HG03108 (cell line): ENCODE measurements around the gene FAM177A1.
"Not testable (repeated sequence)": the region's sequence is repeated elsewhere in the genome, so short reads cannot be mapped to it uniquely, and the experiment has no call there.

Experiments
- ATAC-seq: cut with Tn5 transposase; IDR thresholded peaks from one replicate; pipeline ENCODE4 v1.9.1; 2021; ENCODE audit warnings: moderate library complexity; ENCODE audit not compliant: unreplicated experiment

The FAM177A1 gene, protein sequence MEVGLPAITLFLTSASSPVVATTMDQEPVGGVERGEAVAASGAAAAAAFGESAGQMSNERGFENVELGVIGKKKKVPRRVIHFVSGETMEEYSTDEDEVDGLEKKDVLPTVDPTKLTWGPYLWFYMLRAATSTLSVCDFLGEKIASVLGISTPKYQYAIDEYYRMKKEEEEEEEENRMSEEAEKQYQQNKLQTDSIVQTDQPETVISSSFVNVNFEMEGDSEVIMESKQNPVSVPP

DNA sequence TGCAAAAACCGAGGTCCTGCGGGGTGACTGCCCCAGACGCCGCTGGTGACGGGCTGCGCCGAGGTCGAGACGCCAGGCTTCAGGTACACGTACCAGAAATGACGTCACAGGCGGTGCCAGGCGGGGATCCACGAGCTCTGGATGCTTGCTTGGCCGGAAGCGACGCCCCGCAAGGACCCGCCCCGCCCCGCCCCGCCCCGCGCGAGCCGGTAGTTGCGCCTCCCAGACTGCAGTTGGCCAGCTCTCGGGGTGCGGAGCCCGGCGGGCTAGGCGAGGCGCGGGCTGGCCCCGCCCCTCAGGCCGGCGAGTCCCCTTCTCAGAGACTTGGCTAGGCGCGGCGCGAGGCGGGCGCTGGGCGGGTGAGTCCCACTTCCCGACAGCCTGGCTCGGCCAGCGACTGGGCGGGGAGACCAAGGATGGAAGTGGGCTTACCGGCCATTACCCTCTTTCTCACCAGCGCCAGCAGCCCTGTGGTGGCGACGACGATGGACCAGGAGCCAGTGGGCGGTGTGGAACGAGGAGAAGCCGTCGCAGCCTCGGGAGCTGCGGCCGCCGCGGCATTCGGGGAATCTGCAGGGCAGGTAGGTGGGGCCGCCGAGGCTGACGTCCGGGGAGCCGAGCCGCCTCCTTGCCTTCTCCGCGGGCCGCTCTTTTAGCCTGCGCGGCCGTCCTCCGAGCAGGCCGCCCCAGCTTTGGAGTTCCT lies at the start of gene FAM177A1:
FAM177A1 (plus strand) TSS at position 225 of the 703 bp plus-strand sequence; CDS start at position 417, 192 bp downstream.
- peak; percentile 95 for ATAC-seq

- no peak for ATAC-seq
These were observed 48.3 kb upstream of the FAM177A1 start for GRCh38 chr14:34997762-34998161.

- ATAC-seq = no peak
These were observed 46.6 kb upstream of the FAM177A1 start for GRCh38 chr14:34999500-34999899.

- no peak for ATAC-seq
These were observed 44.5 kb upstream of the FAM177A1 start for GRCh38 chr14:35001621-35002020.

DNA sequence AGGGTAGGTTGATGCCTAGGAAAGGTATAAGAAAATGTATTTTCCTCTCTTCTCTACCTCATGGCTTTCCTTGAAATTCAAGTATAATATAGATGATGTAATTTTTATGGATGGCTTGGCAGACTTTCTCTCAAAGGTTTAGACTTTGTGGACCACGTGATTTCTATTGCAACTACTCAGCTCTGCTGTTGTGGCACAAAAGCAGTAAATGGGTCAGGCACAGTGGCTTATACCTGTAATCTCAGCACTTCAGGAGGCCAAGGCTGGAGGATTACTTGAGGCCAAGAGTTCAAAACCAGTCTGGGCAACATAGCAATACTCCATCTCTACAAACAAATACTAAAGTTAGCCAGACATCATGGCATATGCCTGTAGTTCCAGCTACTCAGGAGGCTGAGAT lies 41.2 kb upstream of the FAM177A1 start:
- no peak for ATAC-seq

DNA sequence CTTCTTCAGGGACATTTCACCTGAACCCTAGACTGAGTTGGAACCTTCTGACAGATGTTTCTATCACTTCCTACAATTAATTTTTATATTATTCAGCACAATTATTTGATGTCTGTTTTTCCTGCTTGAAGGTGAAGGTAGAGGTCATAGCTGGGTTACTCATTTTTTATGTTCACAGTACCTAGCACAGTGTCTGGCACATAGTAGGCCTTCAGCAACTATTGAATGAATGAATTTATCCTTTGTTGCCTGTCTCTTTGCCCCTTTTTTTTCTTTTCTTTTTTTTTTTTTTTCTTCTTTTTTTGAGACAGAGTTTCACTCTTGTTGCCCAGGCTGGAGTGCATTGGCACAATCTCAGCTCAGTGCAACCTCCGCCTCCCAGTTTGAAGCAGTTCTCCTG lies 29.5 kb upstream of the FAM177A1 start:
- no peak for ATAC-seq

DNA sequence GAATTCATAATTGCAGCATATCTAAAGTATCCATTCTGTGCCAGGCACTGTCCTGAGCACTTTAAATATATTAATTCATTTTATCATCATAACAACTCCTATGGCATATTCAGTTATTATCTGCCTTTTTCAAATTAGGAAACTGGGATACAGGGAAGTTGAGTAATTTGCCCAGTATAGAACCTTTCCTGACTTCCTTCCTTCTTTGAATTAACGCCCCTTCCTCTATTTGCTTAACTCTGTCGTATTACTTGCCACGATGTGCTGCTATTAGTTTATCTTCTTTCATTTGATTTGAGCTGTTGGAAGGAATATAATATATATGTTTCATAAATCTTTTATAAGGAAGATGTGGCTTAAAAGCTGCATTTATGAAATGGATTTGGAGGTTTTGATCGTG lies 25.4 kb upstream of the FAM177A1 start:
- no peak for ATAC-seq

DNA sequence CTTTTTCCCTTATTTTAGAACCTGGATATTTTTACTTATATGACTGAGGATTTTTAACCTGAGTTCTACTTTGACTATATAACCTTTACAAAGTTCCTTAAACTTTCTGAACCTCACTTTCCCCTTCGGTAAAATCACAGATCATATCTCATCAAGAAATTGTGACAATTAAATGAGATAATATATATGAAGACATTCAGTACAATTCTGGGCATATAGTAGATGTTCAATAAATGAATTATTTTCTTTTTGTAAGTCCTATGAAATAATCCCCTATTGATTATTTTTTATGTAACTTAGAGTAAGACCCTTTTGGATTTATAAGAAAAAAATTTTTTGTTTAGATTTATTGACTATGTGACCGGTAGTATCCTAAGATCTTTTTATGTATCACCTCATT lies 17.6 kb upstream of the FAM177A1 start:
- ATAC-seq = no peak

GRCh38 chr14:35032562-35032961 lies 13.5 kb upstream of the FAM177A1 start:
- no peak for ATAC-seq

DNA sequence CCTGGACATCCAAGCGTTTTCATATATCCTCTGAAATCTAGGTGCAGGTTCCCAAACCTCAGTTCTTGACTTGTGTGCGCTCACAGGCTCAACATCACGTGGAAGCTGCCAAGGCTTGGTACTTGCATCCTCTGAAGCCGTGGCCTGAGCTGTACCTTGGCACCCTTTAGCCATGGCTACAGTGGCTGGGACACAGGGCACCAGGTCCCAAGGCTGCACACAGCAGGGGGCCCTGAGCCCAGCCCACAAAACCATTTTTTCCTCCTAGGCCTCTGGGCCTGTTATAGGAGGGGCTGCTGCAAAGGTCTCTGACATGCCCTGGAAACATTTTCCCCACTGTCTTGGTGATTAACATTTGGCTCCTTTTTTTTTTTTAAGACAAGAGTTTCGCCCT lies 11.6 kb upstream of the FAM177A1 start:
- no peak for ATAC-seq

GRCh38 chr14:35034944-35035554 lies 11.0 kb upstream of the FAM177A1 start:
- ATAC-seq = not testable (repeated sequence)

DNA sequence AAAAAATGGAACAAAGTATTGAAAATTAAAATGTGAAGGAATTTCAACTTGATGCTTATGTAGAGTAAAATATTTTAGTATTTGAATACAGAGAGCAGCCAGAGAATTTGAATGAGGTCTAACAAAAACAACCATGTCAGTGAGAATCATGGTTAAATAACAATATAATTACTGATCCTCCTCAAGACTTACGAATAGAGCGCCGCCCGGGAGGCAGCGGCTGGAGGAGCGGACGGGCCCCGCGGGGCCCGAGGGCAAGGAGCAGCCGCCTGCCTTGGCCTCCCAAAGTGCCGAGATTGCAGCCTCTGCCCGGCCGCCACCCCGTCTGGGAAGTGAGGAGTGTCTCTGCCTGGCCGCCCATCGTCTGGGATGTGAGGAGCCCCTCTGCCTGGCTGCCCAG lies 7.8 kb upstream of the FAM177A1 start:
- ATAC-seq = not testable (repeated sequence)

DNA sequence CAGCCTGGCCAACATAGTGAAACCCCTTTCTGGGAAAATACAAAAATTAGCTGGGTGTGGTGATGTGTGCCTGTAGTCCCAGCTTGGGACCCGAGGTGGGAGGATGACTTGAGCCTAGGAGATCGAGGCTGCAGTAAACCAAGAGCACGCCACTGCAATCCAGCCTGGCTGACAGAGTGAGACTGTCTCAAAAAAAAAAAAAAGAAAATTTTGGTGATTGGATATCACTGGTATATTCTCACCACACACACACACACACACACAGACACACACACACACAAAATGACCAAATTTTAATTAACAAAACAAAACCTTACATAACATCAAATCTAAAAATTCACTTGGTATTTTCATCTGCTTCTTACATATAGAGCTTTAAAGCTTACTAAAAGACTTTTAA lies 3.4 kb upstream of the FAM177A1 start:
- ATAC-seq = no peak

DNA sequence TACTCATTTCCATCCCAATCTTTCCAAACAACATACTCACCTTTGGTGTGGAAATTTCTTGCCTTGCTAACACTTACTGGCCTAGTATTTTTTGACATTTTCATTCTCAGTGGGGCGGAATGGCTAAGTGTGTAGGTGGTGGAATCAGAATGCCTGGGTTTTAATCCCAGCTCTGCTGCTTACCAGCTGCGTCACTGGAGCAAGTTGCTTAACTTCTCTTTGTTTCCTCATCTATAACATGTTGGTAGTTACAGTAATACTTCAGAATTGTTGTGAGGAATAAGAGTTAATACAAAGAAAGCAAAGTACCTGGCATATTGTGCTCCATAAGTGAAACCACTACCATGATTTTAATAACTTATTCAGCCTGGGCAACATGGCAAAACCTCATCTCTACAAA lies 3.0 kb upstream of the FAM177A1 start:
- ATAC-seq = no peak

DNA sequence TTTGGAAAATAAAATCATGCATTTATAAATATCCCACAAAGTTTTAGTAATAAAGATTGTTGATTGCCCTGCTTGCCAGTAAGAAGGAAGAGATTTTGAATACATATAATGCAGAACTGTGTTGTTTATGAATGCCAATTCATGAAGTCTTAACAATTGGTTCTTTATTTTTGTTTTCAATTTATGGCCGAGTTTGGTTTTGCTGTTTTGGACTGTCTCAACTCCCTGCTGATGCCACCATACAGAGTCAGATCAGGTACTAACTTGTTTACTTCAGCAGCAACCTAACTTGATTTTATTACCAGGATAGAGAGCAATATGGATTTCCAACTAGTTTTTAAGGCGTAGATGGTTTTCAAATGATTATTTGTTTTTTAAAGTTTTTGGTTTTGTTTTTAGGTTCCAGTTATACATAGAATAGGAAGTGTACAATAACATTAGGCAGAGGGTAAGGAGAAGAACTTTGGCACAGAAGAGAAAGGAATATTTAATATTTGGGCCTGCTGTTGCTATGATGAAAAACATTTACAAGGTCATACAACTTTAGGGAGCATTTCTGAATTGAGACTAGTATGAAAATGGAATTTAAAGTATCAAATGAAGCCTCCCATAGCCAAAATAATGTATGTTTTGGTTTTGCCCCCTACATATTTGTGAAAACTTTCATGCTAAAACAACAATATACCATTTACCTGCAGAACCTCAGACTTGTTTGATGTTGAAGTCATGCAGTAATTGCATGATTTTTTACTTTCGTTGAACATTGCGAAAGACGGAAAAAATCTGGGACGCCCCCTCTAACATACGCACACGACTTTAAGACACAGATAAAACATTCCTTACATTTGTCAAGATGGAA lies 904 bp upstream of the FAM177A1 start:
- ATAC-seq = no peak

GRCh38 chr14:35045798-35046047 lies 349 bp upstream of the FAM177A1 start:
- no peak for ATAC-seq

DNA sequence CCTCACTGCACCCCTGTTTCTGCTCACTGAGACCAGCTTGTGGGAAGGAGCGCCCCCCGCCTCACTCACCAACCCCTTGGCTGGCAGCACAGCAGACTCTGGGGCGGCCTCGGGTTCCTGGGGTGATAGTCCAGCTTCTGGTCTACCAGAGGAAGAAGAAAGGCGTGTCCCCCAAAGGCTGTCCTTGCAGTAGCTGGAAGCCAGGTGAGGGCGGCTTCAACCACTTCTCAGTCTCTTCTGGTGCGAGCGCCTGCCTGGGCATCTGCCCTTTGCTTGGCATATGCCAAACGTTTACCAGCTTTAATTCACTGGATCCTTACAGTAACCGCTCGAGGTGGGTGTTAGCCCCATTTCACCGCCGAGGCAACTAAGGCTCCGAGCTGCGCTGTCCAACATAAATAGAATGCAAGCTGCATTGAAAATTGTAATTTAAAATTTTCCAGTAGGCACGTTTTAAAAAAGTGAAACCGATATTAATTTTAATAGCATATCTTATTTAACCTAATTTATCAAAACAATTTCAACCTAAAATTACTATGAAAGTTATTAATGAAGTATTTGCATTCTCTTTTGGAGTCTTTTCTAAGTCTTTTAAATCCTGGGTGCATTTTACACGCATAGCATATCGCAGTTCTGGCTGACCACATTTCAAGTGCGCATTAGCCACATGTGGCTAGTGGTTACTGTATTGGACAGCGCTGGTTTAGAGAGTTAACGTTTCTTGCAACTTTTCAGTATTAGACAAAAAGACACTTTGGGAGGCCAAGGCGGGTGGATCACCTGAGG lies 872 bp downstream of the FAM177A1 start:
- peak; percentile 13 for ATAC-seq

- no peak for ATAC-seq
These were observed 2.0 kb downstream of the FAM177A1 start for GRCh38 chr14:35047976-35048513.

DNA sequence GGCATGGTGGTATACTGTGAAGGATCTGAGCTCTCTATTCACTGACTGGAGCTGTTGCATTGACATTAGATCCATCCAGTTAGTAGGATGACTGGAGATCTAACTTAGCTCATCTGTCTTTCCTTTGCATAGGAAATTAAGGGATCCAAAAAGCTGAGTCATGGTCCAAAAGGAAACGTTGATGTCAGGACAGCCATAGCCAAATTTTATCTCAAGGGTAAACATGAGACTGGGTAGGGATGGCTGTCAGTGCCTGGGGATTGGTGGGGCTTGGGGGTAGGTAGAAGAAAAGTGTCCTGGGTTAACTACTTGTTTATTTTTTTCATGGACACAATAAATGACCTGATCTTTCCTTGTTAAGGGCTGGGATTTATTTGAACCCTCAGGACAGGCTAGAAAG lies 4.6 kb downstream of the FAM177A1 start:
- no peak for ATAC-seq

GRCh38 chr14:35051796-35052195 lies 5.7 kb downstream of the FAM177A1 start:
- ATAC-seq = no peak

- ATAC-seq = no peak
These were observed 6.6 kb downstream of the FAM177A1 start for GRCh38 chr14:35052637-35053036.
